Lower leg skin (tissue), 3 donors: ENCODE measurements around the gene ACYP1.

ENCODE experiments used
- CTCF ChIP-seq, 3 donors: fragments of 450-650 bp; IDR thresholded peaks; one replicate each; pipeline ENCODE4 v1.5.1; 2016; ENCODE audit warnings: antibody characterized with exemption in 3 of 3, mild to moderate bottlenecking in 3 of 3, moderate library complexity in 2 of 3
- POLR2A ChIP-seq, 2 donors: fragments of 450-650 bp; IDR thresholded peaks; one replicate each; pipeline ENCODE4 v1.6.1; 2016 to 2017; ENCODE audit warnings: antibody characterized with exemption in 2 of 2, mild to moderate bottlenecking in 1 of 2, moderate library complexity in 1 of 2

- TF ChIP-seq POLR2A (IDR thresholded peaks at IDR 0.05) (no peak), CTCF (IDR thresholded peaks at IDR 0.05) (no peak)
Observed at GRCh38 chr14:75059642-75060041, 4.2 kb downstream of the ACYP1 start.
